ENCODE results near the gene RARA. TPM values are rescaled to one million over a fixed set of nuclear protein-coding genes. Genes with fewer than 3 reads are reported as not detected.

Gene RARA
- total and polyA plus RNA-seq, 2 of the 4 experiments (the other 2 are of a cell fraction), result 9.0 to 12.7 TPM

- peaks cover 15% of the 10 kb centered on the region; the same call in 1 of the 2 replicates for H4K20me1 ChIP-seq (ENCODE audit: insufficient read depth, low read length)
- peak overlapping the region; percentile 17; the same call in 1 of the 3 replicates for H2BK15ac ChIP-seq (ENCODE audit: low read depth, low read length)
- DNase-seq (peak; percentile 82), ATAC-seq (ENCODE audit: low read depth) (peak; percentile 58)
- H2AFZ ChIP-seq (replicated peaks; ENCODE audit: low read length, poor library complexity), result no peak overlapping the region
- no peak overlapping the region for H2AK9ac ChIP-seq (replicated peaks; ENCODE audit: low read depth, low read length, poor library complexity)
- no peak overlapping the region for H2BK20ac ChIP-seq (ENCODE audit: low read depth, low read length)
- no peak overlapping the region for H3K56ac ChIP-seq (ENCODE audit: extremely low read depth, insufficient read depth, low read length)
- intact Hi-C loops (cut with micrococcal nuclease) (loop anchor here (1.0 to 5.0 kb wide), 4 partner anchors 40 to 229 kb away; no protein-coding TSS in a partner anchor), in situ Hi-C loops (cut with MboI; ENCODE audit: low sequenced_read_pairs) (loop anchor here (5.0 kb wide), 2 partner anchors 49 to 234 kb away; no protein-coding TSS in a partner anchor), dilution Hi-C loops (cut with HindIII; ENCODE audit: low sequenced_read_pairs, unreplicated experiment) (no loop called here)
- H2BK120ac ChIP-seq (ENCODE audit: low read depth, low read length), result peak overlapping the region; percentile 47
- peaks cover 15% of the 10 kb centered on the region for H3K9me1 ChIP-seq (ENCODE audit: insufficient read depth, low read length)
- no CpG with 5 or more reads among the region's 4 CpGs for WGBS, 2 experiments (ENCODE audit: extremely low coverage in 2 of 2, insufficient read length in 1 of 2)
- H3K4me2 ChIP-seq (ENCODE audit: low read depth, low read length), result peak overlapping the region; percentile 45
- peaks cover 2 to 24% of the 10 kb centered on the region in 2 experiments; a peak in 2 of 4 replicates for H3K79me1 ChIP-seq (ENCODE audit: low read depth in 1 of 2, low read length in 2 of 2)
- peak overlapping the region; percentile 17; the same call in 1 of the 2 replicates for H3K14ac ChIP-seq (replicated peaks; ENCODE audit: low read depth, low read length)
- peak overlapping the region; percentile 73; the same call in 1 of the 2 replicates for H2AK5ac ChIP-seq (ENCODE audit: low read depth, low read length)
- H3K27ac ChIP-seq (ENCODE audit: insufficient read depth, low read length), result no peak overlapping the region
- peak overlapping the region; percentile 42 for H2BK5ac ChIP-seq (ENCODE audit: low read depth, low read length, poor library complexity, severe bottlenecking)
- TF ChIP-seq NFE2L2 (IDR thresholded peaks at IDR 0.05; ENCODE audit: low read depth, low read length) (no peak), CHD1 (IDR thresholded peaks at IDR 0.05; ENCODE audit: low read depth, low read length) (no peak), MXI1 (IDR thresholded peaks at IDR 0.05; ENCODE audit: borderline replicate concordance, low read depth, low read length) (0 out of 2 replicates have a peak, but pooled peaks have one; percentile 44), ELK1 (IDR thresholded peaks at IDR 0.05; ENCODE audit: borderline replicate concordance, low read depth, low read length) (no peak), RAD21 (IDR thresholded peaks at IDR 0.05; ENCODE audit: low read length) (peak; percentile 93), CTCF (conservative IDR thresholded peaks at IDR 0.05; ENCODE audit: low read depth, low read length) (peak; percentile 83), FOS (IDR thresholded peaks at IDR 0.05; ENCODE audit: low read depth, low read length) (no peak), RFX5 (IDR thresholded peaks at IDR 0.05; ENCODE audit: low read depth, low read length) (no peak), BHLHE40 (IDR thresholded peaks at IDR 0.05; ENCODE audit: low read depth, low read length) (no peak), SMC3 (IDR thresholded peaks at IDR 0.05; ENCODE audit: low read depth, low read length) (peak; percentile 94), MAZ (IDR thresholded peaks at IDR 0.05; ENCODE audit: borderline replicate concordance, low read depth, low read length) (no peak), POLR2A (IDR thresholded peaks at IDR 0.05; ENCODE audit: low read depth, low read length) (peak; percentile 48; the same call in 1 of the 2 replicates)
- H3K36me3 ChIP-seq (ENCODE audit: control insufficient read depth, insufficient read depth, low read length), result no peaks in the 10 kb centered on the region; the same call in 1 of the 2 replicates
- CTCF ChIA-PET, result interaction anchor here (0.7 to 3.0 kb wide), 9 partner anchors 9 to 59 kb away, joined by 3 to 11 read pairs (median 4); no protein-coding TSS in a partner anchor
- H3K18ac ChIP-seq (ENCODE audit: low read depth, low read length), result peak overlapping the region; percentile 19; the same call in 1 of the 2 replicates
- POLR2A ChIA-PET (ENCODE audit: unreplicated experiment), result interaction anchor here (1.0 kb wide), 1 partner anchor 141 kb away, joined by 4 read pairs; no protein-coding TSS in a partner anchor
- H4K8ac ChIP-seq (ENCODE audit: low read depth in 2 of 2, low read length in 2 of 2), result peak overlapping the region in 1 of 2 experiments; percentile 50; a peak in 1 of 4 replicates
- no peak overlapping the region; the same call in 1 of the 2 replicates for H4K5ac ChIP-seq (ENCODE audit: low read depth, low read length)
- no TSS peak for BruUV-seq (replicated peaks)
- H3K4me1 ChIP-seq (ENCODE audit: control insufficient read depth, insufficient read depth, low read length), result peaks cover 34% of the 10 kb centered on the region
- H3K9ac ChIP-seq (ENCODE audit: low read depth, low read length), result no peak overlapping the region
- H4K91ac ChIP-seq (ENCODE audit: insufficient read depth, low read depth, low read length), result 0 out of 2 replicates have a peak overlapping the region, but pooled peaks have one; percentile 12
- no peaks in the 10 kb centered on the region for H3K27me3 ChIP-seq (ENCODE audit: control insufficient read depth, insufficient read depth, low read length)
- H3K9me3 ChIP-seq (ENCODE audit: control insufficient read depth, insufficient read depth, low read length), result no peaks in the 10 kb centered on the region
- no peak overlapping the region for H3K4me3 ChIP-seq (ENCODE audit: insufficient read depth, low read depth, low read length)
- peak overlapping the region; percentile 5; the same call in 1 of the 2 replicates for H3K4ac ChIP-seq (ENCODE audit: low read depth, low read length)
- peak overlapping the region; percentile 19; the same call in 1 of the 2 replicates for H3K23ac ChIP-seq (ENCODE audit: low read depth, low read length)
Measured at GRCh38 chr17:40303009-40303657, 5.8 kb upstream of the RARA start.

Data from IMR-90 (cell line).